PFSK-1 (cell line): Measurements from ENCODE around the gene ZMYND15.

Experiments used
- FOXP2 ChIP-seq: optimal IDR thresholded peaks from 2 replicates; pipeline ENCODE3; 2011; ENCODE audit warnings: borderline replicate concordance, control low read depth, inconsistent platforms; ENCODE audit not compliant: insufficient read depth; ENCODE audit errors: extremely low read length, extremely low read depth
- POLR2AphosphoS5 ChIP-seq: IDR thresholded peaks from 2 replicates; pipeline ENCODE4 v1.6.1; 2012; ENCODE audit warnings: low read depth, mild to moderate bottlenecking, control low read depth, low read length, moderate library complexity
- REST ChIP-seq, 2 experiments: IDR thresholded peaks; 2 replicates each; pipeline versions ENCODE4 v1.6.1 to v1.8.0; 2011 to 2012; ENCODE audit warnings: low read depth in 2 of 2, low read length in 2 of 2, control low read depth in 1 of 2, inconsistent platforms in 1 of 2, mild to moderate bottlenecking in 1 of 2, moderate library complexity in 1 of 2; ENCODE audit not compliant: insufficient read depth in 1 of 2
- SIN3A ChIP-seq: IDR thresholded peaks from 2 replicates; pipeline ENCODE4 v1.6.1; 2012; ENCODE audit warnings: mild to moderate bottlenecking, low read length, moderate library complexity, borderline replicate concordance; ENCODE audit not compliant: insufficient read depth
- TAF1 ChIP-seq: IDR thresholded peaks from 2 replicates; pipeline ENCODE4 v1.6.1; 2012; ENCODE audit warnings: low read length, control low read depth, borderline replicate concordance; ENCODE audit not compliant: insufficient read depth

Gene ZMYND15

GRCh38 chr17:4788159-4788806 is 48.6 kb downstream of the ZMYND15 start:
- TF ChIP-seq TAF1 (0 out of 2 replicates have a peak, but pooled peaks have one; percentile 31), POLR2AphosphoS5 (0 out of 2 replicates have a peak, but pooled peaks have one; percentile 22), SIN3A (no peak)

GRCh38 chr17:4788807-4789700 is 49.4 kb downstream of the ZMYND15 start, which contains the start of gene GLTPD2:
Gene GLTPD2 (plus strand): TSS chr17:4788964. CDS start chr17:4789012, 48 bp downstream.
- TF ChIP-seq REST (IDR thresholded peaks at IDR 0.05; ENCODE audit: insufficient read depth in 1 of 2, low read depth in 2 of 2, low read length in 2 of 2), result no peak
- TF ChIP-seq TAF1, result no peak
- TF ChIP-seq SIN3A, result no peak
- no peak for TF ChIP-seq POLR2AphosphoS5
- TF ChIP-seq FOXP2, result no peak

GRCh38 chr17:4789701-4789950 is 50.0 kb downstream of the ZMYND15 start:
- TF ChIP-seq TAF1, result peak; percentile 47; the same call in 1 of the 2 replicates
- no peak for TF ChIP-seq SIN3A

- TF ChIP-seq SIN3A, result peak; percentile 33; the same call in 1 of the 2 replicates
- no peak for TF ChIP-seq REST (IDR thresholded peaks at IDR 0.05; ENCODE audit: insufficient read depth in 1 of 2, low read depth in 2 of 2, low read length in 2 of 2)
- TF ChIP-seq TAF1, result peak; percentile 14; the same call in 1 of the 2 replicates
- peak; percentile 69; the same call in 1 of the 2 replicates for TF ChIP-seq POLR2AphosphoS5
- TF ChIP-seq FOXP2, result peak; percentile 97
These were observed 50.5 kb downstream of the ZMYND15 start for GRCh38 chr17:4789951-4790704.

- TF ChIP-seq TAF1, result no peak
- no peak for TF ChIP-seq REST (IDR thresholded peaks at IDR 0.05; ENCODE audit: insufficient read depth in 1 of 2, low read depth in 2 of 2, low read length in 2 of 2)
- TF ChIP-seq SIN3A, result no peak
- TF ChIP-seq POLR2AphosphoS5, result no peak
- no peak for TF ChIP-seq FOXP2
These were observed 51.1 kb downstream of the ZMYND15 start for GRCh38 chr17:4790705-4791088.

GRCh38 chr17:4795168-4795567 is 55.5 kb downstream of the ZMYND15 start:
- TF ChIP-seq SIN3A (no peak), TAF1 (no peak), POLR2AphosphoS5 (no peak), FOXP2 (no peak), REST (IDR thresholded peaks at IDR 0.05; ENCODE audit: insufficient read depth in 1 of 2, low read depth in 2 of 2, low read length in 2 of 2) (no peak)
